ENCODE measurements around the gene PEA15.

- TF ChIP-seq CTCF (conservative IDR thresholded peaks at IDR 0.05 in 1 of 2, IDR thresholded peaks at IDR 0.05 in 1 of 2; ENCODE audit: low read depth in 1 of 2, low read length in 2 of 2), result no peak
- no peak for TF ChIP-seq EZH2 (IDR thresholded peaks at IDR 0.05; ENCODE audit: low read length, missing control alignments)
Measured at GRCh38 chr1:160222546-160222945, 17.4 kb downstream of the PEA15 start.
